Activated CD4-positive, alpha-beta T cell treated with anti-CD3 and anti-CD28 coated beads, Interleukin-2, amount 50 U/mL, for 1 hour (primary cell): ENCODE measurements around the gene AHR.

Source experiments
- DNase-seq: peaks from one replicate; pipeline ENCODE4 v3.0.0-alpha.2; 2020

AHR gene

GRCh38 chr7:17298102-17298839, at the start of gene AHR:
Gene AHR, plus strand, starts transcription at chr7:17298652. Its CDS starts 613 bp downstream, at chr7:17299265.
- DNase-seq = peak; percentile 90

- no peak for DNase-seq
Measured at GRCh38 chr7:17253885-17254284, 44.6 kb upstream of the AHR start.

- no peak for DNase-seq
Measured at GRCh38 chr7:17255926-17256325, 42.5 kb upstream of the AHR start.

- DNase-seq = no peak
Measured at GRCh38 chr7:17256375-17256774, 42.1 kb upstream of the AHR start.

GRCh38 chr7:17266565-17266964, 31.9 kb upstream of the AHR start:
- no peak for DNase-seq

- DNase-seq = no peak
Measured at GRCh38 chr7:17269341-17270221, 28.9 kb upstream of the AHR start.

GRCh38 chr7:17274551-17275245, 23.8 kb upstream of the AHR start:
- no peak for DNase-seq

GRCh38 chr7:17275749-17276671, 22.4 kb upstream of the AHR start:
- DNase-seq = no peak

GRCh38 chr7:17279061-17279460, 19.4 kb upstream of the AHR start:
- no peak for DNase-seq

- no peak for DNase-seq
Measured at GRCh38 chr7:17289074-17289645, 9.3 kb upstream of the AHR start.

- DNase-seq = no peak
Measured at GRCh38 chr7:17292843-17293242, 5.6 kb upstream of the AHR start.

- no peak for DNase-seq
Measured at GRCh38 chr7:17293481-17293880, 5.0 kb upstream of the AHR start.

- no peak for DNase-seq
Measured at GRCh38 chr7:17297243-17297642, 1.2 kb upstream of the AHR start.

GRCh38 chr7:17298840-17299482, 509 bp downstream of the AHR start:
- peak; percentile 56 for DNase-seq

GRCh38 chr7:17299483-17299991, 1.1 kb downstream of the AHR start:
- DNase-seq = no peak

- DNase-seq = no peak
Measured at GRCh38 chr7:17300012-17300411, 1.6 kb downstream of the AHR start.

GRCh38 chr7:17300437-17300836, 2.0 kb downstream of the AHR start:
- no peak for DNase-seq

- peak; percentile 50 for DNase-seq
Measured at GRCh38 chr7:17301471-17302456, 3.3 kb downstream of the AHR start.

- DNase-seq = no peak
Measured at GRCh38 chr7:17302575-17303142, 4.2 kb downstream of the AHR start.

GRCh38 chr7:17304926-17305325, 6.5 kb downstream of the AHR start:
- no peak for DNase-seq
